Tibial nerve (tissue), 4 donors: ENCODE results near the gene ROMO1. TPM values are rescaled to one million over a fixed set of nuclear protein-coding genes. Genes with fewer than 3 reads are reported as not detected.

ENCODE experiments used
- DNase-seq, 2 donors: peaks; one replicate each; pipeline ENCODE4 v3.0.0-alpha.2; 2019; ENCODE audit warnings: low spot score in 2 of 2
- H3K27ac ChIP-seq, 4 donors: fragments of 200-600 bp; sonication (generic) in 3 of 4; one replicate each; pipeline ENCODE4 v1.5.1; 2017 to 2019; ENCODE audit warnings: mild to moderate bottlenecking in 1 of 4
- H3K27me3 ChIP-seq, 2 donors: fragments of 200-600 bp; sonication (generic) in 1 of 2; one replicate each; pipeline versions ENCODE4 v1.5.1 to v1.6.0; 2017 to 2019
- H3K36me3 ChIP-seq, 3 donors: fragments of 200-600 bp; sonication (generic); one replicate each; pipeline ENCODE4 v1.5.1; 2018 to 2019
- H3K4me1 ChIP-seq, 4 donors: fragments of 200-600 bp; sonication (generic) in 3 of 4; one replicate each; pipeline ENCODE4 v1.5.1; 2017 to 2019
- H3K4me3 ChIP-seq, 4 donors: fragments of 200-600 bp; sonication (generic) in 3 of 4; one replicate each; pipeline ENCODE4 v1.5.1; 2017 to 2019; ENCODE audit warnings: mild to moderate bottlenecking in 1 of 4, moderate library complexity in 1 of 4
- H3K9me3 ChIP-seq, 4 donors: fragments of 200-600 bp; sonication (generic) in 3 of 4; one replicate each; pipeline ENCODE4 v1.5.1; 2017 to 2019
- EP300 ChIP-seq, 2 donors: sonication (generic); formaldehyde crosslinking; IDR thresholded peaks; one replicate each; pipeline ENCODE4 v1.6.1; 2017; ENCODE audit warnings: antibody characterized with exemption in 2 of 2, mild to moderate bottlenecking in 1 of 2
- POLR2A ChIP-seq, 2 donors: fragments of 450-650 bp; IDR thresholded peaks; one replicate each; pipeline ENCODE4 v1.6.1; 2017; ENCODE audit warnings: antibody characterized with exemption in 2 of 2, mild to moderate bottlenecking in 2 of 2, moderate library complexity in 2 of 2
- WGBS, 2 donors: methylation state at CpG; one replicate each; pipeline ENCODE4 v1.1.5; 2018; 5-methylcytosine and 5-hydroxymethylcytosine counted together
- total RNA-seq, 4 donors: library from RNA; depleted of rRNA; stranded (reverse); fragments of >200 nt; gene quantifications; one replicate each; pipeline ENCODE4 v1.1.0, GENCODE V29; 2016
- TF ChIP-seq, protein P1 (sequence below), 5 experiments: fragments of 200-600 bp in 3 of 5; fragments of 450-650 bp in 2 of 5; sonication (generic) in 3 of 5; IDR thresholded peaks; one replicate each; pipeline ENCODE4 v1.5.1; 2016 to 2019; ENCODE audit warnings: antibody characterized with exemption in 5 of 5, mild to moderate bottlenecking in 3 of 5, moderate library complexity in 2 of 5

Gene ROMO1
- total RNA-seq, 4 donors from 2014 or later: 237 to 447 (median 320) TPM

DNA sequence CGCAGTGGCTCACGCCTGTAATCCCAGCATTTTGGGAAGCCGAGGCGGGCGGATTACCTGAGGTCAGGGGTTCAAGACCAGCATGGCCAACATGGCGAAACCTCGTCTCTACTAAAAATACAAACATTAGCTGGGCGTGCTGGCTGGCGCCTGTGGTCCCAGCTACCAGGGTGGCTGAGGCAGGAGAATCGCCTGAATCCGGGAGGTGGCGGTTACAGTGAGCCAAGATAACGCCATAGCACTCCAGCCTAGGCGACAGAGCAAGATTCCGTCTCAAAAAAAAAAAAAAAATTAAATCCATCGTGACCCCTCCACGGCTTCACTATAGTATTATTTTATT, 33.3 kb upstream of the ROMO1 start:
- WGBS, 2 donors: 95 to 97% methylated on average over 17 of the region's 17 CpGs
- Histone ChIP-seq H3K4me3 (no peak overlapping the region), H3K27me3 (no peaks in the 10 kb centered on the region), H3K4me1 (peaks cover 0 to 29% (median 23%) of the 10 kb centered on the region in 4 donors), H3K27ac (no peak overlapping the region), H3K9me3 (no peaks in the 10 kb centered on the region), H3K36me3 (peaks cover 0 to 35% (median 7%) of the 10 kb centered on the region in 3 donors)
- no peak for TF ChIP-seq EP300 (IDR thresholded peaks at IDR 0.05)
- TF ChIP-seq, protein P1, sequence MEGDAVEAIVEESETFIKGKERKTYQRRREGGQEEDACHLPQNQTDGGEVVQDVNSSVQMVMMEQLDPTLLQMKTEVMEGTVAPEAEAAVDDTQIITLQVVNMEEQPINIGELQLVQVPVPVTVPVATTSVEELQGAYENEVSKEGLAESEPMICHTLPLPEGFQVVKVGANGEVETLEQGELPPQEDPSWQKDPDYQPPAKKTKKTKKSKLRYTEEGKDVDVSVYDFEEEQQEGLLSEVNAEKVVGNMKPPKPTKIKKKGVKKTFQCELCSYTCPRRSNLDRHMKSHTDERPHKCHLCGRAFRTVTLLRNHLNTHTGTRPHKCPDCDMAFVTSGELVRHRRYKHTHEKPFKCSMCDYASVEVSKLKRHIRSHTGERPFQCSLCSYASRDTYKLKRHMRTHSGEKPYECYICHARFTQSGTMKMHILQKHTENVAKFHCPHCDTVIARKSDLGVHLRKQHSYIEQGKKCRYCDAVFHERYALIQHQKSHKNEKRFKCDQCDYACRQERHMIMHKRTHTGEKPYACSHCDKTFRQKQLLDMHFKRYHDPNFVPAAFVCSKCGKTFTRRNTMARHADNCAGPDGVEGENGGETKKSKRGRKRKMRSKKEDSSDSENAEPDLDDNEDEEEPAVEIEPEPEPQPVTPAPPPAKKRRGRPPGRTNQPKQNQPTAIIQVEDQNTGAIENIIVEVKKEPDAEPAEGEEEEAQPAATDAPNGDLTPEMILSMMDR (IDR thresholded peaks at IDR 0.05): no peak
- no peak for TF ChIP-seq POLR2A (IDR thresholded peaks at IDR 0.05)
- DNase-seq: no peak

DNA sequence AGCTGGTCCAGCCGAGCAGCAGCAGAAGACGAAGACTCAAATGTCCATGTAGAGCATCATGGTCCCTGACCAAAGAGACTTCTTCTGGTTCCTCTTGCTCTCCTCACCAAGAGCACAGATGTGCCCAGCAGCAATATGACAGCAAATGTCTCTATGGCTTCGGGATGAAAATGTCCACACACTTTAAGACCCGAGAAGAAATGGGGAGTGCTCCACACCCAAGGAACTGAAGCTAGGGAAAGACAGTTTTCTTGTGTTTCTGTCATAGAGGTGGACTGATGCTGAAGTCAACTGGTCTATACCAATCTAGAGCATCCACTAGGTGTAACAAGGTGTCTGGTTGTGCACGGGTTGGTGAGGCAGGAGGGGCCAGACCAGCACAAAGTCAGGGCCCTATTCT, 30.0 kb upstream of the ROMO1 start:
- Histone ChIP-seq H3K4me3 (no peak overlapping the region), H3K36me3 (peaks cover 0 to 68% (median 26%) of the 10 kb centered on the region in 3 donors), H3K4me1 (peaks cover 0 to 3% (median 0%) of the 10 kb centered on the region in 4 donors), H3K9me3 (no peaks in the 10 kb centered on the region), H3K27ac (no peak overlapping the region), H3K27me3 (no peaks in the 10 kb centered on the region)
- 94 to 96% methylated on average over 5 of the region's 5 CpGs for WGBS, 2 donors
- DNase-seq: no peak
- TF ChIP-seq, protein P1 (IDR thresholded peaks at IDR 0.05): no peak
- no peak for TF ChIP-seq POLR2A (IDR thresholded peaks at IDR 0.05)

DNA sequence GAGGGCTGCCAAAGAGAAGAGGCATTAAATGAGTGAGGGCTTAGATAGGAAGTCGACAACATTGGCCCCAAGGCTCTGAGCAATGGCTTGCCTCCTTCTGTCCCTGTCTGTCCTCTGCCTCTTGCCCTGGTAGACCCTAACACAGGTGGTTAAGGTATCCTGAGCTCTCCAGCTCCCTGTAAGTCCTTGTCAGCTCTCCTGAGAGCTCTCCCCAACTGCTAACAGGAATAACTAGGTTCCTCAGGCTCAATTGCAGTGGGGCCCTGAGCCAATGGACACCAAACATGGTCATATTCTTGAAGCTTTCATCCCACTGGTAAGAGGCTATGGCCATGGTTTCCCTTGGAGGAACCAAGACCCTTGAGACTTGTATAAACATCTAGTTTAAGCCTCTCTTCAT, 29.5 kb upstream of the ROMO1 start:
- Histone ChIP-seq H3K27ac (no peak overlapping the region), H3K36me3 (peaks cover 0 to 73% (median 26%) of the 10 kb centered on the region in 3 donors), H3K9me3 (no peaks in the 10 kb centered on the region), H3K4me3 (no peak overlapping the region), H3K4me1 (peaks cover 0 to 3% (median 0%) of the 10 kb centered on the region in 4 donors), H3K27me3 (no peaks in the 10 kb centered on the region)
- WGBS, 2 donors: 92 to 94% methylated on average over 1 of the region's 1 CpG
- TF ChIP-seq, protein P1 (IDR thresholded peaks at IDR 0.05): no peak
- TF ChIP-seq EP300 (IDR thresholded peaks at IDR 0.05) (no peak), POLR2A (IDR thresholded peaks at IDR 0.05) (no peak)
- no peak for DNase-seq

- H3K4me1 ChIP-seq: no peaks in the 10 kb centered on the region
- H3K4me3 ChIP-seq: no peak overlapping the region
- TF ChIP-seq EP300 (IDR thresholded peaks at IDR 0.05) (no peak), POLR2A (IDR thresholded peaks at IDR 0.05) (no peak)
- TF ChIP-seq, protein P1 (IDR thresholded peaks at IDR 0.05): no peak
- H3K36me3 ChIP-seq: peaks cover 5 to 92% (median 22%) of the 10 kb centered on the region in 3 donors
- 81 to 94% methylated on average over 4 of the region's 4 CpGs for WGBS, 2 donors
- DNase-seq: no peak
- H3K9me3 ChIP-seq: no peaks in the 10 kb centered on the region
- H3K27me3 ChIP-seq: no peaks in the 10 kb centered on the region
- H3K27ac ChIP-seq: no peak overlapping the region
Measured at GRCh38 chr20:35673884-35674283, 25.3 kb upstream of the ROMO1 start.

- TF ChIP-seq POLR2A (IDR thresholded peaks at IDR 0.05) (no peak), EP300 (IDR thresholded peaks at IDR 0.05) (no peak)
- TF ChIP-seq, protein P1 (IDR thresholded peaks at IDR 0.05): no peak
- peaks cover 5 to 92% (median 19%) of the 10 kb centered on the region in 3 donors for H3K36me3 ChIP-seq
- no peak overlapping the region for H3K27ac ChIP-seq
- H3K4me1 ChIP-seq: no peaks in the 10 kb centered on the region
- no peak overlapping the region for H3K4me3 ChIP-seq
- no peaks in the 10 kb centered on the region for H3K9me3 ChIP-seq
- 93 to 94% methylated on average over 8 of the region's 8 CpGs for WGBS, 2 donors
- no peak for DNase-seq
- no peaks in the 10 kb centered on the region for H3K27me3 ChIP-seq
Measured at GRCh38 chr20:35674921-35675320, 24.3 kb upstream of the ROMO1 start.
